NCI-H128 (cell line): ENCODE data around the gene WTAP.
"Not testable (repeated sequence)": the region's sequence is repeated elsewhere in the genome, so short reads cannot be mapped to it uniquely, and the experiment has no call there.

ENCODE experiments used
- DNase-seq: peaks from one replicate; lab custom pipeline; 2025; ENCODE audit not compliant: unreplicated experiment; lab: John Stamatoyannopoulos, UW

Gene WTAP

GRCh38 chr6:159726918-159727716, at the start of gene WTAP:
Gene WTAP, plus strand, starts transcription at chr6:159727506. Its CDS starts 8,760 bp downstream, at chr6:159736266.
- DNase-seq, result peak; percentile 92

GRCh38 chr6:159677506-159678165, 49.7 kb upstream of the WTAP start:
- no peak for DNase-seq

GRCh38 chr6:159678574-159678973, 48.7 kb upstream of the WTAP start:
- no peak for DNase-seq

- DNase-seq, result no peak
These were observed 47.9 kb upstream of the WTAP start for GRCh38 chr6:159679091-159680077.

- DNase-seq, result no peak
These were observed 47.2 kb upstream of the WTAP start for GRCh38 chr6:159680104-159680503.

GRCh38 chr6:159681191-159681880, 46.0 kb upstream of the WTAP start:
- DNase-seq, result no peak

- no peak for DNase-seq
These were observed 45.0 kb upstream of the WTAP start for GRCh38 chr6:159682295-159682694.

- no peak for DNase-seq
These were observed 44.5 kb upstream of the WTAP start for GRCh38 chr6:159682810-159683209.

GRCh38 chr6:159684013-159684304, 43.3 kb upstream of the WTAP start:
- no peak for DNase-seq

GRCh38 chr6:159686040-159686439, 41.3 kb upstream of the WTAP start:
- no peak for DNase-seq

- DNase-seq, result no peak
These were observed 40.6 kb upstream of the WTAP start for GRCh38 chr6:159686703-159687102.

- DNase-seq, result no peak
These were observed 40.0 kb upstream of the WTAP start for GRCh38 chr6:159687341-159687740.

GRCh38 chr6:159688266-159688905, 38.9 kb upstream of the WTAP start:
- DNase-seq, result no peak

GRCh38 chr6:159689001-159689400, 38.3 kb upstream of the WTAP start:
- no peak for DNase-seq

GRCh38 chr6:159690135-159690534, 37.2 kb upstream of the WTAP start:
- not testable (repeated sequence) for DNase-seq

- no peak for DNase-seq
These were observed 36.0 kb upstream of the WTAP start for GRCh38 chr6:159691133-159691962.

GRCh38 chr6:159691963-159692287, 35.4 kb upstream of the WTAP start:
- DNase-seq, result no peak

- no peak for DNase-seq
These were observed 34.8 kb upstream of the WTAP start for GRCh38 chr6:159692303-159693127.
